ENCODE measurements around the gene BACH2. TPM values are rescaled to one million over a fixed set of nuclear protein-coding genes. Genes with fewer than 3 reads are reported as not detected.
"Not testable (repeated sequence)": the region's sequence is repeated elsewhere in the genome, so short reads cannot be mapped to it uniquely, and the experiment has no call there.

BACH2 gene
- total RNA-seq, 2 donors from 2014 or later: 5.2 to 5.7 TPM

DNA sequence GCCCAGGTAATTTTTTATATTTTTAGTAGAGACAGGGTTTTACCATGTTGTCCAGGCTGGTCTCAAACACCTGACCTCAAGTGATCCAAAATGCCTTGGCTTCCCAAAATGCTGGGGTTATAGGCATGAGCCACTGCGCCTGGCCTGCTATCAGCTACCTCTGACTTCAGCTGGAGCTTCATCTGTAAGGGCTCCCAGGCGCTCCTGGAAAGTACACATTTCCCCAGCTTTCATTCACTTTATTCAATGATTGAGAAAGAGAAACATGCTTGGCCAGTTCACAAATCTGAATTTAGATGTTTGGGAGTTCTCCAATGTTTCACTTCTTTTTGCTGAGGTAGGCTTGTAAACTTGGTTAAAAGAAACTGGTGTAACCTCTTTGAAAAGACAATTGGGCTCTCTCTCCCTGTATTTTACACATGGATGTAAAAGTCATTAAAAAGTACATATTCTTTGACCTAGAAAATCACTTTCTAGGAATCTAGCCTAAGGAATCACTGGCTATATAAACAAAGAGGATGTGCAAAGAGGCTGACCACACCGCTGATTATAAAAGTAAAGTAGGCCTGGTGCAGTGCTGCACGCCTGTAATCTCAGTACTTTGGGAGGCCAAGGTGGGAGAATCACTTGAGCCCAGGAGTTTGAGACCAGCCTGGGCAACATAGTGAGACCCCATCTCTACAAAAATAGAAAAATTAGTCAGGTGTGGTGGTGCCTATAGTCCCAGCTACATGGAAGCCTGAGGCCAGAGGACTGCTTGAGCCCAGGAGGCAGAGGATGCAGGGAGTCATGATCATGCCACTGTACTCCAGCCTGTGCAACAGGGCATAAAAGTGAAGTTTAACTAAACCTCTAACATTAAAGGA is 128.9 kb downstream of the BACH2 start:
- peak; percentile 67 for TF ChIP-seq POLR2AphosphoS5 (IDR thresholded peaks at IDR 0.05)
- TF ChIP-seq POLR2A (IDR thresholded peaks at IDR 0.05): no peak
- no peak for DNase-seq (ENCODE audit: low spot score)
- Histone ChIP-seq H3K36me3 (no peaks in the 10 kb centered on the region), H3K4me3 (no peak overlapping the region), H3K27ac (no peak overlapping the region), H3K9me3 (no peaks in the 10 kb centered on the region), H3K4me1 (replicated peaks) (no peaks in the 10 kb centered on the region), H3K27me3 (replicated peaks; ENCODE audit: insufficient read depth) (no peaks in the 10 kb centered on the region)
- WGBS: 55% methylated on average over 4 of the region's 4 CpGs
- intact Hi-C loops (cut with DNase I): no loop called here

DNA sequence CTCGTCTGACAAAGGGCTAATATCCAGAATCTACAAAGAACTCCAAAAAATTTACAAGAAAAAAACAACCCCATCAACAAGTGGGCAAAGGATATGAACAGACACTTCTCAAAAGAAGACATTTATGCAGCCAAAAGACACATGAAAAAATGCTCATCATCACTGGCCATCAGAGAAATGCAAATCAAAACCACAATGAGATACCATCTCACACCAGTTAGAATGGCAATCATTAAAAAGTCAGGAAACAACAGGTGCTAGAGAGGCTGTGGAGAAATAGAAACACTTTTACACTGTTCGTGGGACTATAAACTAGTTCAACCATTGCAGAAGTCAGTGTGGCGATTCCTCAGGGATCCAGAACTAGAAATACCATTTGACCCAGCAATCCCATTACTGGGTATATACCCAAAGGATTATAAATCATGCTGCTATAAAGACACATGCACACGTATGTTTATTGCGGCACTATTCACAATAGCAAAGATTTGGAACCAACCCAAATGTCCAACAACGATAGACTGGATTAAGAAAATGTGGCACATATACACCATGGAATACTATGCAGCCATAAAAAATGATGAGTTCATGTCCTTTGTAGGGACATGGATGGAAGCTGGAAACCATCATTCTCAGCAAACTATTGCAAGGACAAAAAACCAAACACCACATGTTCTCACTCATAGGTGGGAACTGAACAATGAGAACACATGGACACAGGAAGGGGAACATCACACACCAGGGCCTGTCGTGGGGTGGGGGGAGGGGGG is 130.3 kb downstream of the BACH2 start:
- H3K27me3 ChIP-seq (replicated peaks; ENCODE audit: insufficient read depth); H3K4me1 ChIP-seq (replicated peaks); H3K9me3 ChIP-seq; intact Hi-C loops (cut with DNase I); H3K4me3 ChIP-seq; DNase-seq (ENCODE audit: low spot score); H3K36me3 ChIP-seq; H3K27ac ChIP-seq: not testable (repeated sequence)
- WGBS: 81% methylated on average over 7 of the region's 7 CpGs

DNA sequence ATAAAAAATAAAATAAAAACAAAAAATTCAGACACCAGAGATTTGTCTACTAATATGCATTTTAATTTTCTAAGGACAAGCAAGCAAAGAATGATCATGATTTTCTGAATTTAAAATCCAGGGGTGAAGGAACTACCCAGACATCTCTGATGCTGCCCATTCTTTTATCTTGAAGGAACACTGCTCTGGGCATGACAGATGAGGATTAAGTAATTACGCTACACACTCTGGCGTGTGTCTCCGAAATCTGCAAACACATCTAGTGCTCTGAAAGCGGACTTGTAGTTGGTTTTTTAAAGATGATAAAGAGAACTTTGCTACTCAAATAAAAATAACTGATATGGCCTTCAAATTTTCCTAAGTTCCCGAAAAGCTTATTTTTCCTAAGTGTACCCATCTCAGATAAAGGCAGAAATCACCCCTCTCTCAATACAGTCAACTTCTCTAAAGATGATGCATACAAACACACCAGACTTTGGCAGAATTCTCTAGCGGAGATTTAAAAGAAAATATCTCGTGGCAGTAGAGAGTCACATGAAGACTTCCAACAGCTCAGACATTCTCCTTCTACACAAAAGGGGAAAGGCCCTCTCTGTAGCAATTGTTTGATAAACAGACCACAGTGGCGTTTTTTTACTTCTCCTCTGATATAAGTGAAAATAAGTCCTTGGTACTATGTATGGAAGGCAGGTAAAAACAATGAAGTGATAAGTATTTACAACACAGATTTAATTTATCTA is 133.8 kb downstream of the BACH2 start:
- Histone ChIP-seq H3K27ac (no peak overlapping the region), H3K27me3 (replicated peaks; ENCODE audit: insufficient read depth) (no peaks in the 10 kb centered on the region), H3K36me3 (no peaks in the 10 kb centered on the region), H3K4me3 (no peak overlapping the region), H3K4me1 (replicated peaks) (no peaks in the 10 kb centered on the region), H3K9me3 (no peaks in the 10 kb centered on the region)
- TF ChIP-seq POLR2AphosphoS5 (IDR thresholded peaks at IDR 0.05) (no peak), POLR2A (IDR thresholded peaks at IDR 0.05) (no peak)
- TF ChIP-seq, protein P1, sequence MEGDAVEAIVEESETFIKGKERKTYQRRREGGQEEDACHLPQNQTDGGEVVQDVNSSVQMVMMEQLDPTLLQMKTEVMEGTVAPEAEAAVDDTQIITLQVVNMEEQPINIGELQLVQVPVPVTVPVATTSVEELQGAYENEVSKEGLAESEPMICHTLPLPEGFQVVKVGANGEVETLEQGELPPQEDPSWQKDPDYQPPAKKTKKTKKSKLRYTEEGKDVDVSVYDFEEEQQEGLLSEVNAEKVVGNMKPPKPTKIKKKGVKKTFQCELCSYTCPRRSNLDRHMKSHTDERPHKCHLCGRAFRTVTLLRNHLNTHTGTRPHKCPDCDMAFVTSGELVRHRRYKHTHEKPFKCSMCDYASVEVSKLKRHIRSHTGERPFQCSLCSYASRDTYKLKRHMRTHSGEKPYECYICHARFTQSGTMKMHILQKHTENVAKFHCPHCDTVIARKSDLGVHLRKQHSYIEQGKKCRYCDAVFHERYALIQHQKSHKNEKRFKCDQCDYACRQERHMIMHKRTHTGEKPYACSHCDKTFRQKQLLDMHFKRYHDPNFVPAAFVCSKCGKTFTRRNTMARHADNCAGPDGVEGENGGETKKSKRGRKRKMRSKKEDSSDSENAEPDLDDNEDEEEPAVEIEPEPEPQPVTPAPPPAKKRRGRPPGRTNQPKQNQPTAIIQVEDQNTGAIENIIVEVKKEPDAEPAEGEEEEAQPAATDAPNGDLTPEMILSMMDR (IDR thresholded peaks at IDR 0.05): no peak
- no peak for DNase-seq (ENCODE audit: low spot score)
- 84% methylated on average over 8 of the region's 8 CpGs for WGBS
- intact Hi-C loops (cut with DNase I): no loop called here

GRCh38 chr6:90160013-90160412 is 136.6 kb downstream of the BACH2 start:
- no peak for DNase-seq (ENCODE audit: low spot score)
- H3K4me1 ChIP-seq (replicated peaks): no peaks in the 10 kb centered on the region
- intact Hi-C loops (cut with DNase I): no loop called here
- H3K36me3 ChIP-seq: no peaks in the 10 kb centered on the region
- TF ChIP-seq, protein P1 (IDR thresholded peaks at IDR 0.05): no peak
- no peak for TF ChIP-seq POLR2AphosphoS5 (IDR thresholded peaks at IDR 0.05)
- TF ChIP-seq POLR2A (IDR thresholded peaks at IDR 0.05): no peak
- WGBS: 65% methylated on average over 3 of the region's 3 CpGs
- H3K27me3 ChIP-seq (replicated peaks; ENCODE audit: insufficient read depth): no peaks in the 10 kb centered on the region
- H3K4me3 ChIP-seq: no peak overlapping the region
- H3K27ac ChIP-seq: no peak overlapping the region
- H3K9me3 ChIP-seq: no peaks in the 10 kb centered on the region

DNA sequence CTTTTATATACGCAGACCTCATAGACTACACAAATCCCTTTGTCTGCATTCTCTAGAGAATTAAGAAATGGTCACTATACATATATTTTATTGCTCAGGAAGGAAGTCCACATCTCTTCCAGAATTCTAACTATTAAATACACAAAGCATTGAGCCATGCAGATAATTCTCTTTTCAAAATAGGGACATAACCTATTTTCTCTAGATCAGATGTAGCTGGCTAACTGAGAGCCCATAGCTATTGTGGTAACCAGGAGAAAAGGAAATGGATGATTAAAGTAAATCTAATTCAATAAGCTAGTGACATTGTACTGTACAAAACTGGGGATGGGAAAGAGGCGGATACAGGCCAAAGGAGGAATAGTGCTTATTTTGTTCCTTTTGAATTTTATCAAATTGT is 137.2 kb downstream of the BACH2 start:
- TF ChIP-seq POLR2AphosphoS5 (IDR thresholded peaks at IDR 0.05) (no peak), POLR2A (IDR thresholded peaks at IDR 0.05) (no peak)
- TF ChIP-seq, protein P1 (IDR thresholded peaks at IDR 0.05): no peak

More for the DNA sequence above, 137.2 kb downstream of the BACH2 start:
- H3K36me3 ChIP-seq: no peaks in the 10 kb centered on the region
- no peaks in the 10 kb centered on the region for H3K9me3 ChIP-seq
- intact Hi-C loops (cut with DNase I): no loop called here
- no peak overlapping the region for H3K4me3 ChIP-seq
- H3K27me3 ChIP-seq (replicated peaks; ENCODE audit: insufficient read depth): no peaks in the 10 kb centered on the region
- DNase-seq (ENCODE audit: low spot score): no peak
- H3K27ac ChIP-seq: no peak overlapping the region
- H3K4me1 ChIP-seq (replicated peaks): no peaks in the 10 kb centered on the region
- 91% methylated on average over 2 of the region's 2 CpGs for WGBS
